SU-DHL-6 (cell line): ENCODE data around the gene ANO2.

Source experiments
- H2AFZ ChIP-seq: fragments of 200-600 bp; sonication (generic); 2 replicates; pipeline ENCODE4 v1.6.1; 2014; ENCODE audit warnings: low read depth, mild to moderate bottlenecking, moderate library complexity, mixed read lengths, antibody characterized with exemption, low read length; ENCODE audit not compliant: severe bottlenecking
- H3F3A ChIP-seq: fragments of 200-600 bp; shearing (Covaris generic); 2 replicates; pipeline ENCODE4 v1.6.0; 2016; ENCODE audit warnings: antibody characterized with exemption, mild to moderate bottlenecking; ENCODE audit not compliant: insufficient read depth
- H3K27ac ChIP-seq: fragments of 200-600 bp; sonication (generic); 2 replicates; pipeline ENCODE4 v1.5.1; 2016; ENCODE audit warnings: low read depth, mild to moderate bottlenecking, low read length, moderate library complexity, mixed read lengths
- H3K27me3 ChIP-seq: fragments of 200-600 bp; sonication (generic), shearing (Covaris generic); 2 replicates; pipeline ENCODE4 v1.6.0; 2014; ENCODE audit warnings: mild to moderate bottlenecking, low read length
- H3K36me3 ChIP-seq: fragments of 200-600 bp; sonication (generic); 2 replicates; pipeline ENCODE4 v1.6.1; 2014; ENCODE audit warnings: mild to moderate bottlenecking, low read length, mixed read lengths
- H3K4me2 ChIP-seq: fragments of 300-600, 200-600 bp; shearing (Covaris generic), sonication (generic); 2 replicates; pipeline ENCODE4 v1.6.0; 2014; ENCODE audit warnings: low read length, low read depth, mild to moderate bottlenecking; ENCODE audit not compliant: poor library complexity, severe bottlenecking
- H3K4me3 ChIP-seq: fragments of 200-600 bp; sonication (generic); 2 replicates; pipeline ENCODE4 v1.5.1; 2014; ENCODE audit warnings: antibody characterized with exemption, low read length, mild to moderate bottlenecking, mixed read lengths; ENCODE audit not compliant: insufficient read depth, poor library complexity, severe bottlenecking
- H3K79me2 ChIP-seq: fragments of 200-600 bp; sonication (generic); 2 replicates; pipeline ENCODE4 v1.6.1; 2014; ENCODE audit warnings: mild to moderate bottlenecking, low read length, moderate library complexity; ENCODE audit not compliant: insufficient read depth
- H3K9ac ChIP-seq: fragments of 200-600 bp; sonication (generic); 2 replicates; pipeline ENCODE4 v1.7.0; 2014; ENCODE audit warnings: mild to moderate bottlenecking, low read length
- H3K9me2 ChIP-seq: fragments of 200-600 bp; sonication (generic); replicated peaks from 2 replicates; pipeline ENCODE4 v1.6.1; 2014; ENCODE audit warnings: low read length; ENCODE audit not compliant: insufficient read depth
- H3K9me3 ChIP-seq: fragments of 200-600 bp; sonication (generic); 2 replicates; pipeline ENCODE4 v1.6.1; 2014; ENCODE audit warnings: low read length, mixed read lengths; ENCODE audit not compliant: insufficient read depth
- H4K20me1 ChIP-seq: fragments of 200-600 bp; sonication (generic); 2 replicates; pipeline ENCODE4 v1.6.1; 2014; ENCODE audit warnings: low read depth, mild to moderate bottlenecking, antibody characterized with exemption, low read length, moderate library complexity, mixed read lengths
- CTCF ChIP-seq: fragments of 200-600 bp; sonication (generic); IDR thresholded peaks from one replicate; pipeline ENCODE4 v1.5.1; 2017; ENCODE audit warnings: antibody characterized with exemption, mild to moderate bottlenecking, low read length, moderate library complexity; ENCODE audit not compliant: insufficient read depth, poor library complexity, severe bottlenecking
- EZH2phosphoT487 ChIP-seq: fragments of 200-600 bp; sonication (generic), shearing (Covaris generic); conservative IDR thresholded peaks from 2 replicates; pipeline ENCODE4 v1.6.1; 2018; ENCODE audit warnings: mild to moderate bottlenecking, antibody characterized with exemption, low read length, moderate library complexity, mixed read lengths

Gene ANO2

GRCh38 chr12:5864301-5864700 is 80.8 kb downstream of the ANO2 start:
- no peaks in the 10 kb centered on the region for H3K9me2 ChIP-seq
- H2AFZ ChIP-seq = no peak overlapping the region
- H3K9me3 ChIP-seq = no peaks in the 10 kb centered on the region
- no peak overlapping the region for H3K4me2 ChIP-seq
- H3K27ac ChIP-seq = no peak overlapping the region
- no peak overlapping the region for H3K9ac ChIP-seq
- H3K27me3 ChIP-seq = no peaks in the 10 kb centered on the region
- H3K4me3 ChIP-seq = no peak overlapping the region
- H3K79me2 ChIP-seq = no peaks in the 10 kb centered on the region
- no peak for TF ChIP-seq EZH2phosphoT487
- TF ChIP-seq CTCF = no peak
- no peaks in the 10 kb centered on the region for H3K36me3 ChIP-seq
- no peaks in the 10 kb centered on the region for H4K20me1 ChIP-seq
- H3F3A ChIP-seq = no peaks in the 10 kb centered on the region

GRCh38 chr12:5861416-5861815 is 83.6 kb downstream of the ANO2 start:
- Histone ChIP-seq H3F3A (no peaks in the 10 kb centered on the region), H3K79me2 (no peaks in the 10 kb centered on the region), H3K9me3 (no peaks in the 10 kb centered on the region), H3K36me3 (no peaks in the 10 kb centered on the region), H3K9ac (no peak overlapping the region), H3K27me3 (no peaks in the 10 kb centered on the region), H3K9me2 (no peaks in the 10 kb centered on the region), H4K20me1 (no peaks in the 10 kb centered on the region), H3K4me2 (no peak overlapping the region), H2AFZ (no peak overlapping the region), H3K4me3 (no peak overlapping the region), H3K27ac (no peak overlapping the region)
- no peak for TF ChIP-seq CTCF
- TF ChIP-seq EZH2phosphoT487 = no peak

DNA sequence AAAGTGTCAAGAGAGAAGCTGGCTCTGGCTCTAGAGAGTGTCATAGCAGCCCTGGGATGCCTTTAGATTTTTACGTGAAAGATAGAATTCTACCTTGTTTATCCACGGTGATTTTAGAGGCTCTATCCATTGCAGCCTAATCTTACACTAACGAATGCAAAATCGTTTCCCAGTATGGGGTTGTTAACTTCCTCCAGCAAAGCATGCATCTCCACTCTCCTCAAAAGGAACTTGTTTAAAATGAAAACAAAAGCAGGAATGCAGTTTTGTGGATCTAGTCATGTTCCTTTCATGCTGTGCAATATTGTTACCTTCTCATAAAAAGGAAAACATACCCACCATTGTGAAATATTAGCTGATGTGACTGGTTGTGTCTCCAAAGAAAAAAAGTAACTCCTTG is 88.4 kb downstream of the ANO2 start:
- no peak overlapping the region for H3K4me3 ChIP-seq
- H3K36me3 ChIP-seq = no peaks in the 10 kb centered on the region
- H4K20me1 ChIP-seq = no peaks in the 10 kb centered on the region
- no peaks in the 10 kb centered on the region for H3K27me3 ChIP-seq
- H3K9me2 ChIP-seq = no peaks in the 10 kb centered on the region
- no peaks in the 10 kb centered on the region for H3K9me3 ChIP-seq
- H3F3A ChIP-seq = no peaks in the 10 kb centered on the region
- H3K4me2 ChIP-seq = no peak overlapping the region
- no peak overlapping the region for H3K9ac ChIP-seq
- H3K79me2 ChIP-seq = no peaks in the 10 kb centered on the region
- H3K27ac ChIP-seq = no peak overlapping the region
- TF ChIP-seq EZH2phosphoT487 = no peak
- TF ChIP-seq CTCF = no peak
- H2AFZ ChIP-seq = no peak overlapping the region

GRCh38 chr12:5846950-5847349 is 98.1 kb downstream of the ANO2 start:
- Histone ChIP-seq H3K27me3 (no peaks in the 10 kb centered on the region), H3K79me2 (no peaks in the 10 kb centered on the region), H3K27ac (no peak overlapping the region), H2AFZ (no peak overlapping the region), H4K20me1 (no peaks in the 10 kb centered on the region), H3K9me3 (no peaks in the 10 kb centered on the region), H3K9me2 (no peaks in the 10 kb centered on the region), H3K9ac (no peak overlapping the region), H3K36me3 (no peaks in the 10 kb centered on the region), H3K4me2 (no peak overlapping the region), H3K4me3 (no peak overlapping the region), H3F3A (no peaks in the 10 kb centered on the region)
- TF ChIP-seq EZH2phosphoT487 = no peak
- TF ChIP-seq CTCF = no peak
